ENCODE results near the gene NCAM2.

Gene NCAM2

GRCh38 chr21:21226472-21226871 is 228.3 kb downstream of the NCAM2 start:
- H3K27ac ChIP-seq: no peak overlapping the region
- DNase-seq (ENCODE audit: low spot score): no peak
- H3K4me3 ChIP-seq: no peak overlapping the region
- TF ChIP-seq CTCF (IDR thresholded peaks at IDR 0.05): no peak

- no peak for DNase-seq (ENCODE audit: low spot score)
- TF ChIP-seq CTCF (IDR thresholded peaks at IDR 0.05): no peak
- no peak overlapping the region for H3K27ac ChIP-seq
Observed at GRCh38 chr21:21230672-21231071, 232.5 kb downstream of the NCAM2 start.

DNA sequence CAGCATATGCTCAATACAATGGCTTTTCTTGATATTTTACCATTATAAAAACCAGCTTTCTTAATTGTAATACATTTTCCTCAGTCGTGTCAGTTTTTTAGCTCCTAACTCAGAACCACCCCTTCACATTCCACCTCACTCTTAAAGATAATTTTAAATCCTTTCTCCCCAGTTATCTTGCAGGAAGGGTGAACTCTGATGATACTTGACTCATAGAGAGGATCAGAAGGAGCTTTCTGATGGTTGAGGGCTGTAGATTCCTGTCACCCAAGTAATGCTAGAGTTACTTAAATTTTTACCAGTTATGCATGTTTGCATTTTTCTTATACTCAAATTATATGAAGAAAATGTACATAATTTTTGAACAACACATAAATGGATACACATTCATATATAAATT is 233.7 kb downstream of the NCAM2 start:
- Histone ChIP-seq H3K27ac (no peak overlapping the region), H3K4me3 (no peak overlapping the region)
- no peak for DNase-seq (ENCODE audit: low spot score)
- TF ChIP-seq CTCF (IDR thresholded peaks at IDR 0.05): no peak

More at GRCh38 chr21:21230672-21231071, 232.5 kb downstream of the NCAM2 start:
- H3K4me3 ChIP-seq: no peak overlapping the region

DNA sequence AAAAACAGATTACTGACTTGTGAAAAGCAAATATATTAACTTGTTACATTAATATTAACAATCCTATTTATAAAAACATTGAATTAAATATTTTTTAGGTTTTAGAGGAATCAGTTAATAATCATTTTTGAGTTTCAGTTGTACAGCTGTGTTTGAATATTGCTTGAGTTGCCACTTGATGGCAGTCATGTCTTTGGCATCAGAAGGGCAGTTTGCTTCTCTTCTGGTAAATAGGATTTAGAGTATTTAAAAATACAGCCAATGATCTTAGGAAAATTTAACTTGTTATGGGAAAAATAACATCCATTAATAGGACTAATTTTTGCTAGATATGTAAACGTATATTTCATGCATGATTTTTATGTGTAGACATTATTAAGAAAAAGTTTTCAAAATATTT is 234.1 kb downstream of the NCAM2 start:
- DNase-seq (ENCODE audit: low spot score): no peak
- Histone ChIP-seq H3K27ac (no peak overlapping the region), H3K4me3 (no peak overlapping the region)
- TF ChIP-seq CTCF (IDR thresholded peaks at IDR 0.05): no peak

DNA sequence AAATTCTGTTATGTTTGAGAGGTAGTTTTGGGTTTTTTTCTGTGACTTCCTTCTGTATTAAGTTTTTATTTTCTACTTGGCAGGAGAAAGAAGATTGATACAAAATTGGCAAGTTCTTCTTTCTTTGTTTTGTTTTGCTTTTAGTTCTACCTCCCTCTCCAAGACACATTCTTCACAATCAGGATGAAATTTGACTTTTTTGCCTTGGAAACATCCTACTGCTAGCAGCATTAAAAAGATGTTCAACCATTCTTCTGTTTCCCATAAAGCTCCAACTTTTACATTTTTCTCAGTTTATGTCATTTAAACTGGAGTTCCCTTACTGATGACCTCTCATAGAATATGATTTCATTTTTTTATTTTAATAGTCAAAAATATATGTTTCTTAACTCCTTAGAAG is 234.8 kb downstream of the NCAM2 start:
- DNase-seq (ENCODE audit: low spot score): no peak
- Histone ChIP-seq H3K4me3 (no peak overlapping the region), H3K27ac (no peak overlapping the region)
- no peak for TF ChIP-seq CTCF (IDR thresholded peaks at IDR 0.05)

DNA sequence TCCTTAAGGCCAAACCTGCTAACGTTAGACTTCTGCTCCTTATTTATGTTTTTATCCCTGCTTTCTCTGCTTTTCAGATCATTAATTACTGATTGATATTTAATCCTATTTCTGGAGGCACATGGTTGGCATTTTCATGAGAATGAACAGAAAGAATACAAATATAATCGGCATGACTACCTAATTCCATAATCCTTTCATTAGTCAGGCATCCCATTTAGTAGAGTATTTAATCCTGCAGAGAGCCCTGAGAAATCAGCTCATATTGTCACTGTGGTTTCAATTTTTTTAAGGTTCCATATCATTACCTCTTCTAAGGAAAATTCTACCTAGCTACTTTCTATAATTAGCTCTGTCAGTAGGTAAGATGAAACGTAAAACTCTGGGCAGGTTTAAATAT is 238.8 kb downstream of the NCAM2 start:
- H3K4me3 ChIP-seq: no peak overlapping the region
- TF ChIP-seq CTCF (IDR thresholded peaks at IDR 0.05): no peak
- no peak for DNase-seq (ENCODE audit: low spot score)
- H3K27ac ChIP-seq: no peak overlapping the region

DNA sequence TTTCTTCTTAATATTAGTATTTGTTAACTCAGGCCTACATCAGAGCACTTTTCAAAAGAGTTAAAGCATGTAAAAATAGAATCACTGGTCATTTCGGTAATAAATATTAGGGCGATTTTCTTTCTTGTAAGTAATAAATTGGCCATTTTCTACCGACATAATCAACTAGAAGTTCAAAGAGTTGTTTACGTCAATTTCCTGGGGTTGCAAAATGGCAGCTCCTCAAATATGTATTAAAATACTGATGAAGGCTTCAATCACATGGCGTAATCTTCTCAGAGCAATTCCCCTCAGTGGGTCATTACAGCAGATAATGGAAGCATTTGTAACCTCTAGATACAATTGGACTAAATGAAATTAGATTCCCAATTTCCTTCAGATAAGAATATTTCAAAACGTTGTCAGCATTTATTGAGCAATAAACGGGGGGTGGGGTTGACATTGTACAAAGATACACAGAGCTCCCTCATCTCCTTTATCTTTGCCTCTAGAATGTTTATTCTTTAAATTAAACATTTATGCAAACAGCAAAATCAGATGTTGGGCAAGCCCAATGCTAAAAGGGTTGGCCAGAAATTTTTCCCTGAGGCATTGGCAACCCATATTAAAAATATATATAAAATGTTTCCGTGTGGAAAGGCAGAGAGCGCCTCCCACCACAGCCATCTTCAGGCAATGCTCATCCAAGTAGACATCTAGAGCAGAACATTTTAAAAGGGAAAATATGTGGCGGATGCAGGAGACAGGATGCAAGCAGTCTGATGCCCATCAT is 240.6 kb downstream of the NCAM2 start:
- no peak for TF ChIP-seq CTCF (IDR thresholded peaks at IDR 0.05)
- no peak for DNase-seq (ENCODE audit: low spot score)
- Histone ChIP-seq H3K4me3 (no peak overlapping the region), H3K27ac (no peak overlapping the region)

Data from coronary artery (tissue), 2 donors.